CD1c-positive myeloid dendritic cell (primary cell): ENCODE results near the gene LIPM.

Experiments used
- DNase-seq: peaks from one replicate; pipeline ENCODE4 v3.0.0-alpha.2; 2016; ENCODE audit errors: extremely low spot score

Gene LIPM

GRCh38 chr10:88838766-88839350, 36.3 kb downstream of the LIPM start:
- DNase-seq: no peak

GRCh38 chr10:88840104-88840503, 37.6 kb downstream of the LIPM start:
- DNase-seq: no peak

- peak; percentile 45 for DNase-seq
These were observed 38.4 kb downstream of the LIPM start for GRCh38 chr10:88840881-88841280.

- DNase-seq: no peak
These were observed 39.0 kb downstream of the LIPM start for GRCh38 chr10:88841316-88842111.

- DNase-seq: no peak
These were observed 40.6 kb downstream of the LIPM start for GRCh38 chr10:88843171-88843570.

- peak; percentile 79 for DNase-seq
These were observed 46.0 kb downstream of the LIPM start for GRCh38 chr10:88848499-88848898.

GRCh38 chr10:88849234-88849633, 46.7 kb downstream of the LIPM start:
- no peak for DNase-seq

- no peak for DNase-seq
These were observed 48.2 kb downstream of the LIPM start for GRCh38 chr10:88850712-88851111.

GRCh38 chr10:88851706-88852105, 49.2 kb downstream of the LIPM start, which contains the start of gene ANKRD22:
TSS of gene ANKRD22 (minus strand) at chr10:88851844. CDS start at chr10:88851607, 237 bp downstream.
- DNase-seq: peak; percentile 64

- DNase-seq: no peak
These were observed 49.8 kb downstream of the LIPM start for GRCh38 chr10:88852327-88852726.

- DNase-seq: peak; percentile 69
These were observed 50.8 kb downstream of the LIPM start for GRCh38 chr10:88853155-88853881.

GRCh38 chr10:88854684-88855083, 52.2 kb downstream of the LIPM start:
- no peak for DNase-seq

GRCh38 chr10:88857831-88858230, 55.3 kb downstream of the LIPM start:
- no peak for DNase-seq

- peak; percentile 64 for DNase-seq
These were observed 56.0 kb downstream of the LIPM start for GRCh38 chr10:88858491-88858890.

- peak; percentile 55 for DNase-seq
These were observed 58.5 kb downstream of the LIPM start for GRCh38 chr10:88861036-88861435.

- DNase-seq: peak; percentile 56
These were observed 62.8 kb downstream of the LIPM start for GRCh38 chr10:88865281-88865876.

GRCh38 chr10:88866454-88866853, 63.9 kb downstream of the LIPM start:
- no peak for DNase-seq

- no peak for DNase-seq
These were observed 67.6 kb downstream of the LIPM start for GRCh38 chr10:88870089-88870488.
